Right cardiac atrium (tissue), 5 donors: ENCODE data around the gene CERKL. TPM values are rescaled to one million over a fixed set of nuclear protein-coding genes. Genes with fewer than 3 reads are reported as not detected.
"Not testable (repeated sequence)": the region's sequence is repeated elsewhere in the genome, so short reads cannot be mapped to it uniquely, and the experiment has no call there.

Source experiments
- ATAC-seq, 2 donors: fragments of 200-7000 bp; cut with Tn5 transposase; one replicate each; pipeline versions ENCODE4 v1.8.0 to v1.9.1; 2020; ENCODE audit warnings: moderate library complexity in 2 of 2, mild to moderate bottlenecking in 1 of 2
- DNase-seq, 3 donors: peaks; one replicate each; pipeline ENCODE4 v3.0.0-alpha.2; 2020
- H3K27ac ChIP-seq: one replicate; pipeline ENCODE4 v1.5.1; 2013; ENCODE audit warnings: mild to moderate bottlenecking, low read length, control low read depth, moderate library complexity
- H3K27me3 ChIP-seq: one replicate; pipeline ENCODE4 v1.6.1; 2013; ENCODE audit not compliant: control insufficient read depth, insufficient read depth
- H3K4me1 ChIP-seq: one replicate; pipeline ENCODE4 v1.6.1; 2013; ENCODE audit warnings: low read length; ENCODE audit not compliant: control insufficient read depth, insufficient read depth
- H3K4me3 ChIP-seq: one replicate; pipeline ENCODE4 v1.5.1; 2013; ENCODE audit warnings: low read length, control low read depth
- H3K9me3 ChIP-seq: one replicate; pipeline ENCODE4 v1.6.1; 2013; ENCODE audit warnings: low read length; ENCODE audit not compliant: control insufficient read depth
- WGBS: extraction: QIAGEN DNeasy Blood & Tissue Kit; methylation state at CpG from one replicate; pipeline ENCODE4 v1.1.7; 2013; 5-methylcytosine and 5-hydroxymethylcytosine counted together
- intact Hi-C, 4 donors: fragments of 100-400 bp; cut with DNase I; formaldehyde crosslinking; loops; one replicate each; pipeline versions ENCODE4 v1.11.0 to v1.14.0; 2022 to 2023
- long read RNA-seq, 4 donors: library from polyadenylated mRNA; unstranded; transcript quantifications; one replicate each; pipeline ENCODE4 v2.0.0, GENCODE V29; 2020 to 2021
- polyA plus RNA-seq: library from polyadenylated mRNA; stranded (reverse); fragments of 200-250 nt; gene quantifications from one replicate; pipeline ENCODE4 v1.2.3, GENCODE V29; 2013
- total RNA-seq, 4 donors: library from RNA; stranded (reverse); fragmentation: NEBNext Ultra II Directional; extraction: Animal tissue kit (Norgen Biotek cat#: 25700); gene quantifications; one replicate each; pipeline ENCODE4 v1.2.1, GENCODE V29; 2021
- donor health status: healthy with polysubstance abuse.
- donor health status: DM: no; HTN: yes; CAD: no.
- donor health status: DM: no; HTN: no; CAD: no.
- donor health status: DM: no; HTN: yes; CAD: no; lungs with severe emphysema.
- donor health status: DM: yes; HTN: yes; CAD: no.

Gene CERKL, protein sequence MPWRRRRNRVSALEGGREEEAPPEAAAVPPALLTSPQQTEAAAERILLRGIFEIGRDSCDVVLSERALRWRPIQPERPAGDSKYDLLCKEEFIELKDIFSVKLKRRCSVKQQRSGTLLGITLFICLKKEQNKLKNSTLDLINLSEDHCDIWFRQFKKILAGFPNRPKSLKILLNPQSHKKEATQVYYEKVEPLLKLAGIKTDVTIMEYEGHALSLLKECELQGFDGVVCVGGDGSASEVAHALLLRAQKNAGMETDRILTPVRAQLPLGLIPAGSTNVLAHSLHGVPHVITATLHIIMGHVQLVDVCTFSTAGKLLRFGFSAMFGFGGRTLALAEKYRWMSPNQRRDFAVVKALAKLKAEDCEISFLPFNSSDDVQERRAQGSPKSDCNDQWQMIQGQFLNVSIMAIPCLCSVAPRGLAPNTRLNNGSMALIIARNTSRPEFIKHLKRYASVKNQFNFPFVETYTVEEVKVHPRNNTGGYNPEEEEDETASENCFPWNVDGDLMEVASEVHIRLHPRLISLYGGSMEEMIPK
- total RNA-seq (not detected), polyA plus RNA-seq (not detected)
- long read RNA-seq, donor 1 = 0 reads
- long read RNA-seq, donor 2 = 0 reads
- long read RNA-seq, donor 3 = 0 reads
- long read RNA-seq, donor 4 = 0 reads

DNA sequence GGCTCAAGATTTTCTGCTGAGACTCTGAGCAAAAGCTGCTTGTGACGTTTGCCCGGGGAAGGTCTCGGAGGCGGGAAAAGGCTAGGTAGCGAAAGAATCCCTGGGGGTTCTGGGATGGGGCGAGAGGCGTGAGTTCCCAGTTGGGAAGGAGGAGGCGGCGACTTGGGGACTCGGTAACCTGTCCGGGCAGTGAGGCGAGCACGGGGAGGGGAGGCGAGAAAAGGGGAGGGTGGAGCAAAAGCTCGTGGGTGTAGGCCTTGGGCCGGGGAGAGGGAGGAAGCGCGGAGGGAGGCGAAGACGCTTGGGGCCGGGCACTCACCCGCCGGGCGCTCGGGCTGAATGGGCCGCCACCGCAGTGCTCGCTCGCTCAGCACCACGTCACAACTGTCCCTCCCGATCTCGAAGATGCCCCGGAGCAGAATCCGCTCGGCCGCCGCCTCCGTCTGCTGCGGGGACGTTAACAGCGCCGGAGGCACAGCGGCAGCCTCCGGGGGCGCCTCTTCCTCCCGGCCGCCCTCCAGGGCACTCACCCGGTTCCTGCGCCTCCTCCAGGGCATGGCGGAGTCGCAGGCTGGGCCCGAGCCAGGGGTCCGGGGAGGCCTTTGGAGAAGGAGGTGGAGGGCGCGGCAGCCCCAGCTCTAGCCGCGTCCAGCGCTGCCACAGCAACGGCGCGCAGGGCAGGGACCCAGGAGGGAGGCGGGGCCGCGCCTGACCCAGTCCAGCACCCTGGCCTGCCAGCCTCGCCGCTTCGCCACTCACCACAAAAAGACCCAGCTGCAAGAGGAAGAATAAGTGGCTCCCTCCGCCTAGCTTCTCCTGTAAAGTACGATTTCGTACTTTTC, at the start of gene CERKL:
Gene CERKL, minus strand, starts transcription at position 656 of the 842 bp plus-strand sequence. Its CDS starts 99 bp downstream, at position 557.
- no peaks in the 10 kb centered on the region for H3K27me3 ChIP-seq
- H3K4me1 ChIP-seq = no peaks in the 10 kb centered on the region
- ATAC-seq = peak; percentile 93 to 94
- H3K4me3 ChIP-seq = peak within 1 kb of the TSS; percentile 56
- no peak within 1 kb of the TSS for H3K27ac ChIP-seq
- H3K9me3 ChIP-seq = no peaks in the 10 kb centered on the region
- 2% methylated on average over 70 of the region's 70 CpGs for WGBS
- peak; percentile 38 to 78 (median 69) for DNase-seq
- intact Hi-C loops = no loop called here

DNA sequence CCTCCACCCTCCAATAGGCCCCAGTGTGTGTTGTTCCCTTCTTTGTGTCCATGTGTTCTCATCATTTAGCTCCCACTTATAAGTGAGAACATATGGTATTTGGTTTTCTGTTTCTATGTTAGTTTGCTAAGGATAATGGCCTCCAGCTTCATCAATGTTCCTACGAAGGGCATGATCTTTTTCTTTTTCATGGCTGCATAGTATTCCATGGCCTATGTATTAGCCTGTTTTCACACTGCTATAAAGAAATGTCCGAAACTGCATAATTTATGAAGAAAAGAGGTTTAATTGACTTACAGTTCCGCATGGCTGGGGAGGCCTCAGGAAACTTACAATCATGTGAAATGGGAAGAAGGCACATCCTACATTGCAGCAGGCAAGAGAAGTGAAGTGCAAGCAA, 45.6 kb upstream of the CERKL start:
- ATAC-seq, DNase-seq, H3K27ac ChIP-seq, H3K4me3 ChIP-seq, H3K27me3 ChIP-seq, H3K9me3 ChIP-seq, H3K4me1 ChIP-seq, intact Hi-C loops: not testable (repeated sequence)
- WGBS = 86% methylated on average over 3 of the region's 3 CpGs

- intact Hi-C loops = no loop called here
- DNase-seq (no peak), ATAC-seq (no peak)
- H3K27me3 ChIP-seq = no peaks in the 10 kb centered on the region
- H3K4me3 ChIP-seq = no peak overlapping the region
- peaks cover 2% of the 10 kb centered on the region for H3K4me1 ChIP-seq
- no peak overlapping the region for H3K27ac ChIP-seq
- 80% methylated on average over 1 of the region's 1 CpG for WGBS
- H3K9me3 ChIP-seq = no peaks in the 10 kb centered on the region
Measured at GRCh38 chr2:181698223-181698622, 41.3 kb upstream of the CERKL start.

DNA sequence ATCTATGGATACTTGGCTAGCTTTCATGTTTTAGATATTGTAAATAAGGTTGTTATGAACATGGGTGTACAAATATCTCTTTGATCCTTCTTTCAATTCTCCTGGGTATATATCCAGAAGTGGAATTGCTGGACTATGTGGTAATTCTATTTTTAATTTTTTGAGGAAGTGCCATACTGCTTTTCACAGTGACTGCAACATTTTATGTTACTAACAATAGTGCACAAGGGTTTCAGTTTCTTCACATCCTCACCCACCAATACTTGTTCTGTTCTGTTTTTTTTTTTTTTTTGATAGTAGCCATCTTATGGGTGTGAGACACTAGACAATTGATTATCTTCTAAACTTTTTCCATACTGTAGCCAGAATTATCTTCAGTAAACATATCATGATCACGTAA, 40.7 kb upstream of the CERKL start:
- WGBS = 74% methylated on average over 1 of the region's 1 CpG
- H3K27me3 ChIP-seq = no peaks in the 10 kb centered on the region
- intact Hi-C loops = no loop called here

GRCh38 chr2:181697126-181697525, 40.2 kb upstream of the CERKL start:
- Histone ChIP-seq H3K4me3 (no peak overlapping the region), H3K27ac (no peak overlapping the region), H3K27me3 (no peaks in the 10 kb centered on the region), H3K4me1 (peaks cover 2% of the 10 kb centered on the region), H3K9me3 (no peaks in the 10 kb centered on the region)
- intact Hi-C loops = no loop called here
- DNase-seq (no peak), ATAC-seq (no peak)
- 85% methylated on average over 6 of the region's 6 CpGs for WGBS

More for the DNA sequence above, 40.7 kb upstream of the CERKL start:
- Histone ChIP-seq H3K4me1 (peaks cover 2% of the 10 kb centered on the region), H3K27ac (no peak overlapping the region), H3K9me3 (no peaks in the 10 kb centered on the region), H3K4me3 (no peak overlapping the region)
- ATAC-seq = no peak
- DNase-seq = no peak

DNA sequence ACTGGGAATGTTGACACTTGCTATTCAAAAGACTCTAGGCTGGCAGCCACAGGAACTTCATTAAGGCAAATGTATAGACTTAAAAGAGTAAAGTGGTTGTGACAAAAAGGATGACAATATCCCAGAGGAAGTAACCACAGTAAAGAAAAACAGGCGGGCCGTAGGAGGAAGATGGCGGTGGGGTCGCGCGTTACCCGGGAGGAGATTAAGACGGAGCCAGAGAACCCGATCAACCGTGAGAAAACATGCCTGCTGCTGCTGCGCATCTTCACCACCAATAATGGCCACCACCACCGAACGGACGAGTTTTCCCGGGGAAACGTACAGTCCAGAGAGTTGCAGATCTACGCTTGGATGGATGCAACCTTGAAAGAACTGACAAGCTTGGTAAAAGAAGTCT, 37.4 kb upstream of the CERKL start:
- ATAC-seq (no peak), DNase-seq (no peak)
- Histone ChIP-seq H3K27me3 (no peaks in the 10 kb centered on the region), H3K4me1 (peaks cover 2% of the 10 kb centered on the region), H3K4me3 (no peak overlapping the region), H3K27ac (no peak overlapping the region), H3K9me3 (no peaks in the 10 kb centered on the region)
- WGBS = 94% methylated on average over 17 of the region's 17 CpGs
- intact Hi-C loops = no loop called here

DNA sequence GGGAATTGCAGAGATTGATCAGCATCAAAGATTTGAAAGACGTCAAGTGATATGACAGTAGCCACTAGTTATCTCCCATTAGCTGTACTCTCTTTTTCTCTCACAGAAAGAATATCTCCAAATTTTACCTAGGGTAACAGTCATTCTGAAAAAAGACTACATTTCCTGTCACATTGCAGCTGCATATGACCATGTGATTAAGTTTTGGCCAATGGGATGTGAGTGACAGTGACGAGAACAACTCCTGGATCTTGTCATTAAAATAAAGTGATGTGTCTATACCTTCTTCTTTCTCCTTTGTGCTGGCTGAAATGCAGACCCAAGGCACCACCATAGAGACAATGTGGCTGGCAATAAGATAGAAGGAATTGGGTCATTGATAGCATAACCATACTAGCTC, 34.0 kb upstream of the CERKL start:
- intact Hi-C loops = no loop called here
- DNase-seq (no peak), ATAC-seq (no peak)
- Histone ChIP-seq H3K4me1 (no peaks in the 10 kb centered on the region), H3K27me3 (no peaks in the 10 kb centered on the region), H3K27ac (no peak overlapping the region), H3K4me3 (no peak overlapping the region), H3K9me3 (no peaks in the 10 kb centered on the region)
- 71% methylated on average over 2 of the region's 2 CpGs for WGBS

- Histone ChIP-seq H3K9me3 (no peaks in the 10 kb centered on the region), H3K4me3 (no peak overlapping the region), H3K27me3 (no peaks in the 10 kb centered on the region), H3K4me1 (peaks cover 3% of the 10 kb centered on the region), H3K27ac (no peak overlapping the region)
- WGBS = 48% methylated on average over 6 of the region's 6 CpGs
- DNase-seq (no peak), ATAC-seq (no peak)
- intact Hi-C loops = no loop called here
Measured at GRCh38 chr2:181686576-181687185, 29.8 kb upstream of the CERKL start.

GRCh38 chr2:181685150-181685688, 28.3 kb upstream of the CERKL start:
- Histone ChIP-seq H3K27me3 (no peaks in the 10 kb centered on the region), H3K27ac (no peak overlapping the region), H3K9me3 (no peaks in the 10 kb centered on the region), H3K4me1 (peaks cover 3% of the 10 kb centered on the region), H3K4me3 (no peak overlapping the region)
- ATAC-seq = no peak
- WGBS = 6% methylated on average over 21 of the region's 21 CpGs
- no peak for DNase-seq
- intact Hi-C loops = no loop called here

DNA sequence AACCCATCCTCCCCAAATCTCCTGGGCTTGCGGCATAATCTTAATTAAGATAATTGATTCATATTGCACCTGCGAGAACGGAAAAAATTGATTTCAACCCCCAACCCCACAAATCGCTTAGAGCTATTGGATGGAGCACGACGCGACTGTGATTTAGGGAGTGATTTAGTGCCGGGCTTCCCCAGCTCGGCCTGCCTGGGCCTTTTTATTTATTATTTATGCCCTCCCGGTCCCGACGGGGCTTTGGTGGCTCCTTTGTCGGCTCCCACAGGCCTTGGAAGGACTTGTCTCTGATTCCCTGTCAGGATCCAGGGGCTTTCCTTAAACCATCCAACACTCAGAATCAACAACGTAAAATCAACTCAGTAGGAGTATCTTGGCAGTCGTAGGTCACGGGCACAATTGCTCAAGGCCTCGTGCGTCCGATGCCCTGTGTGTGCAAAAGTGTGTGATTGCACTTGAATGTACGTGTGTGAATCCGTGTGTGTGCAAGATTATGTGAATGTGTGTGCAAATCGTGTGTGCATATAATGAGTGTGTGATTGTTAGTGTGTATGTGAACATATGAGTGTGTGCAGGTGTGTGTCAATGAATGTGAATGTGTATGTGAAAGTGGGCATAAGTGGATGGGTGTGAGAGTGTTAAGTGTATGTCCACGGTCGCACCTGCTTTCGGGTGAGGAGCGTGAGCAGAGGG, 27.7 kb upstream of the CERKL start:
- 6% methylated on average over 26 of the region's 26 CpGs for WGBS
- Histone ChIP-seq H3K9me3 (no peaks in the 10 kb centered on the region), H3K4me3 (no peak overlapping the region), H3K27ac (no peak overlapping the region), H3K27me3 (no peaks in the 10 kb centered on the region), H3K4me1 (peaks cover 3% of the 10 kb centered on the region)
- DNase-seq (no peak), ATAC-seq (no peak)
- intact Hi-C loops = no loop called here
